Panc1 (cell line): ENCODE data around the gene AAMDC. TPM values are rescaled to one million over a fixed set of nuclear protein-coding genes. Genes with fewer than 3 reads are reported as not detected.

ENCODE experiments used
- ATAC-seq: fragments of 200-7000 bp; cut with Tn5 transposase; 2 replicates; pipeline ENCODE4 v1.9.1; 2020; ENCODE audit warnings: mild to moderate bottlenecking, moderate library complexity
- BruUV-seq: library from RNA; stranded (reverse); fragments of 400-500 nt; replicated peaks from 2 replicates; lab custom pipeline; 2021; lab: Mats Ljungman, UMichigan
- CTCF ChIA-PET: fragments of 300-600 bp; sonication (Branson Sonifier 250); formaldehyde crosslinking; loops from one replicate; lab custom pipeline; 2022; ENCODE audit warnings: antibody characterized with exemption; lab: Charles Lee
- POLR2A ChIA-PET: fragments of 300-600 bp; sonication (Branson Sonifier 250); formaldehyde crosslinking; loops from one replicate; lab custom pipeline; 2022; ENCODE audit warnings: antibody characterized with exemption; lab: Charles Lee
- DNase-seq: peaks from one replicate; pipeline ENCODE4 v3.0.0-alpha.2; 2010; ENCODE audit warnings: low read depth, low spot score
- H3K27ac ChIP-seq: 2 replicates; pipeline ENCODE4 v1.5.1; 2011; ENCODE audit warnings: mild to moderate bottlenecking, low read length, inconsistent platforms
- H3K27me3 ChIP-seq: fragments of 200-500 bp; sonication (Bioruptor generic); 2 replicates; pipeline ENCODE4 v1.6.0; 2014; ENCODE audit warnings: low read length, inconsistent platforms; ENCODE audit not compliant: control insufficient read depth, insufficient read depth
- H3K36me3 ChIP-seq: fragments of 200-500 bp; sonication (Bioruptor generic); 2 replicates; pipeline ENCODE4 v1.5.1; 2014; ENCODE audit warnings: inconsistent platforms, mild to moderate bottlenecking, low read length, moderate library complexity; ENCODE audit not compliant: control insufficient read depth, insufficient read depth
- H3K4me1 ChIP-seq: 2 replicates; pipeline ENCODE4 v1.5.1; 2011; ENCODE audit warnings: inconsistent platforms, mild to moderate bottlenecking, low read length, moderate library complexity; ENCODE audit not compliant: control insufficient read depth, insufficient read depth
- H3K4me3 ChIP-seq, 2 experiments: 2 replicates each; pipeline ENCODE4 v1.5.1; 2011 to 2012; ENCODE audit warnings: low read depth in 2 of 2, low read length in 2 of 2, mild to moderate bottlenecking in 2 of 2, inconsistent platforms in 1 of 2, moderate library complexity in 1 of 2
- H3K9me3 ChIP-seq: fragments of 200-500 bp; sonication (Bioruptor generic); 2 replicates; pipeline ENCODE4 v1.5.1; 2014; ENCODE audit warnings: low read depth, mild to moderate bottlenecking, inconsistent platforms, low read length, moderate library complexity; ENCODE audit not compliant: control insufficient read depth, insufficient read depth
- POLR2AphosphoS5 ChIP-seq: IDR thresholded peaks from 2 replicates; pipeline ENCODE4 v1.6.1; 2012; ENCODE audit warnings: mild to moderate bottlenecking, low read depth, low read length, moderate library complexity
- SIN3A ChIP-seq: IDR thresholded peaks from 2 replicates; pipeline ENCODE4 v1.6.1; 2012; ENCODE audit warnings: low read depth, mild to moderate bottlenecking, low read length, moderate library complexity, borderline replicate concordance; ENCODE audit not compliant: insufficient read depth
- TCF7L2 ChIP-seq: IDR thresholded peaks from 2 replicates; pipeline ENCODE4 v1.6.1; 2011; ENCODE audit warnings: mild to moderate bottlenecking, low read depth, low read length, inconsistent platforms
- in situ Hi-C: cut with HindIII; loops from 2 replicates; pipeline ENCODE4 v1.10.0; 2016; ENCODE audit warnings: low sequenced_read_pairs, low pct_unique_long_range_greater_than_20kb
- intact Hi-C: fragments of 100-400 bp; cut with micrococcal nuclease; formaldehyde crosslinking; loops from one replicate; pipeline ENCODE4 v1.10.0; 2022; ENCODE audit not compliant: unreplicated experiment
- total RNA-seq: library from RNA; stranded (reverse); gene quantifications from one replicate; pipeline ENCODE4 v1.2.1, GENCODE V29; 2021; ENCODE audit not compliant: unreplicated experiment
- TF ChIP-seq, protein P1 (sequence below): fragments of 450-650 bp; IDR thresholded peaks from 2 replicates; pipeline ENCODE4 v1.5.1; 2017; ENCODE audit warnings: mild to moderate bottlenecking
- TF ChIP-seq, protein P2 (sequence below), 2 experiments: IDR thresholded peaks; 2 replicates each; pipeline ENCODE4 v1.6.1; 2011 to 2012; ENCODE audit warnings: low read depth in 2 of 2, control low read depth in 1 of 2, low read length in 1 of 2, mild to moderate bottlenecking in 1 of 2, moderate library complexity in 1 of 2; ENCODE audit not compliant: insufficient read depth in 1 of 2

The AAMDC gene
- total RNA-seq, 1 experiment from 2014 or later = 52.7 TPM

GRCh38 chr11:77789061-77789730 is 31.7 kb upstream of the AAMDC start:
- Histone ChIP-seq H3K4me3 (no peak overlapping the region), H3K27ac (no peak overlapping the region), H3K4me1 (no peaks in the 10 kb centered on the region; the same call in 1 of the 2 replicates), H3K9me3 (no peaks in the 10 kb centered on the region; the same call in 1 of the 2 replicates), H3K36me3 (no peaks in the 10 kb centered on the region), H3K27me3 (no peaks in the 10 kb centered on the region)
- ATAC-seq (peak; percentile 56), DNase-seq (no peak)
- ChIA-PET CTCF (no interaction called here), POLR2A (no interaction called here)
- in situ Hi-C loops (no loop called here), intact Hi-C loops (no loop called here)
- TF ChIP-seq, protein P1, sequence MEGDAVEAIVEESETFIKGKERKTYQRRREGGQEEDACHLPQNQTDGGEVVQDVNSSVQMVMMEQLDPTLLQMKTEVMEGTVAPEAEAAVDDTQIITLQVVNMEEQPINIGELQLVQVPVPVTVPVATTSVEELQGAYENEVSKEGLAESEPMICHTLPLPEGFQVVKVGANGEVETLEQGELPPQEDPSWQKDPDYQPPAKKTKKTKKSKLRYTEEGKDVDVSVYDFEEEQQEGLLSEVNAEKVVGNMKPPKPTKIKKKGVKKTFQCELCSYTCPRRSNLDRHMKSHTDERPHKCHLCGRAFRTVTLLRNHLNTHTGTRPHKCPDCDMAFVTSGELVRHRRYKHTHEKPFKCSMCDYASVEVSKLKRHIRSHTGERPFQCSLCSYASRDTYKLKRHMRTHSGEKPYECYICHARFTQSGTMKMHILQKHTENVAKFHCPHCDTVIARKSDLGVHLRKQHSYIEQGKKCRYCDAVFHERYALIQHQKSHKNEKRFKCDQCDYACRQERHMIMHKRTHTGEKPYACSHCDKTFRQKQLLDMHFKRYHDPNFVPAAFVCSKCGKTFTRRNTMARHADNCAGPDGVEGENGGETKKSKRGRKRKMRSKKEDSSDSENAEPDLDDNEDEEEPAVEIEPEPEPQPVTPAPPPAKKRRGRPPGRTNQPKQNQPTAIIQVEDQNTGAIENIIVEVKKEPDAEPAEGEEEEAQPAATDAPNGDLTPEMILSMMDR = no peak
- TF ChIP-seq, protein P2, sequence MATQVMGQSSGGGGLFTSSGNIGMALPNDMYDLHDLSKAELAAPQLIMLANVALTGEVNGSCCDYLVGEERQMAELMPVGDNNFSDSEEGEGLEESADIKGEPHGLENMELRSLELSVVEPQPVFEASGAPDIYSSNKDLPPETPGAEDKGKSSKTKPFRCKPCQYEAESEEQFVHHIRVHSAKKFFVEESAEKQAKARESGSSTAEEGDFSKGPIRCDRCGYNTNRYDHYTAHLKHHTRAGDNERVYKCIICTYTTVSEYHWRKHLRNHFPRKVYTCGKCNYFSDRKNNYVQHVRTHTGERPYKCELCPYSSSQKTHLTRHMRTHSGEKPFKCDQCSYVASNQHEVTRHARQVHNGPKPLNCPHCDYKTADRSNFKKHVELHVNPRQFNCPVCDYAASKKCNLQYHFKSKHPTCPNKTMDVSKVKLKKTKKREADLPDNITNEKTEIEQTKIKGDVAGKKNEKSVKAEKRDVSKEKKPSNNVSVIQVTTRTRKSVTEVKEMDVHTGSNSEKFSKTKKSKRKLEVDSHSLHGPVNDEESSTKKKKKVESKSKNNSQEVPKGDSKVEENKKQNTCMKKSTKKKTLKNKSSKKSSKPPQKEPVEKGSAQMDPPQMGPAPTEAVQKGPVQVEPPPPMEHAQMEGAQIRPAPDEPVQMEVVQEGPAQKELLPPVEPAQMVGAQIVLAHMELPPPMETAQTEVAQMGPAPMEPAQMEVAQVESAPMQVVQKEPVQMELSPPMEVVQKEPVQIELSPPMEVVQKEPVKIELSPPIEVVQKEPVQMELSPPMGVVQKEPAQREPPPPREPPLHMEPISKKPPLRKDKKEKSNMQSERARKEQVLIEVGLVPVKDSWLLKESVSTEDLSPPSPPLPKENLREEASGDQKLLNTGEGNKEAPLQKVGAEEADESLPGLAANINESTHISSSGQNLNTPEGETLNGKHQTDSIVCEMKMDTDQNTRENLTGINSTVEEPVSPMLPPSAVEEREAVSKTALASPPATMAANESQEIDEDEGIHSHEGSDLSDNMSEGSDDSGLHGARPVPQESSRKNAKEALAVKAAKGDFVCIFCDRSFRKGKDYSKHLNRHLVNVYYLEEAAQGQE (IDR thresholded peaks at IDR 0.05; ENCODE audit: insufficient read depth in 1 of 2, low read depth in 2 of 2, low read length in 1 of 2) = no peak
- TF ChIP-seq SIN3A (no peak), POLR2AphosphoS5 (no peak), TCF7L2 (no peak)
- BruUV-seq = no TSS peak

GRCh38 chr11:77789731-77790476 is 31.0 kb upstream of the AAMDC start:
- no TSS peak for BruUV-seq
- CTCF ChIA-PET = no interaction called here
- in situ Hi-C loops = no loop called here

More at GRCh38 chr11:77789731-77790476, 31.0 kb upstream of the AAMDC start:
- intact Hi-C loops = no loop called here
- Histone ChIP-seq H3K36me3 (no peaks in the 10 kb centered on the region), H3K27me3 (no peaks in the 10 kb centered on the region), H3K4me3 (no peak overlapping the region), H3K9me3 (no peaks in the 10 kb centered on the region; the same call in 1 of the 2 replicates), H3K27ac (no peak overlapping the region), H3K4me1 (no peaks in the 10 kb centered on the region)
- ATAC-seq (peak; percentile 70), DNase-seq (no peak)
- TF ChIP-seq SIN3A (no peak), POLR2AphosphoS5 (no peak), TCF7L2 (no peak)
- TF ChIP-seq, protein P1 = no peak
- TF ChIP-seq, protein P2 (IDR thresholded peaks at IDR 0.05; ENCODE audit: insufficient read depth in 1 of 2, low read depth in 2 of 2, low read length in 1 of 2) = no peak
- POLR2A ChIA-PET = no interaction called here
